HG03571 (cell line): ENCODE measurements around the gene TCF12.
A peak's percentile ranks its signal among the peaks of the same experiment; 100 is the strongest.

ENCODE experiments used
- ATAC-seq: cut with Tn5 transposase; IDR thresholded peaks from one replicate; pipeline ENCODE4 v1.9.1; 2021; ENCODE audit not compliant: unreplicated experiment

The TCF12 gene

DNA sequence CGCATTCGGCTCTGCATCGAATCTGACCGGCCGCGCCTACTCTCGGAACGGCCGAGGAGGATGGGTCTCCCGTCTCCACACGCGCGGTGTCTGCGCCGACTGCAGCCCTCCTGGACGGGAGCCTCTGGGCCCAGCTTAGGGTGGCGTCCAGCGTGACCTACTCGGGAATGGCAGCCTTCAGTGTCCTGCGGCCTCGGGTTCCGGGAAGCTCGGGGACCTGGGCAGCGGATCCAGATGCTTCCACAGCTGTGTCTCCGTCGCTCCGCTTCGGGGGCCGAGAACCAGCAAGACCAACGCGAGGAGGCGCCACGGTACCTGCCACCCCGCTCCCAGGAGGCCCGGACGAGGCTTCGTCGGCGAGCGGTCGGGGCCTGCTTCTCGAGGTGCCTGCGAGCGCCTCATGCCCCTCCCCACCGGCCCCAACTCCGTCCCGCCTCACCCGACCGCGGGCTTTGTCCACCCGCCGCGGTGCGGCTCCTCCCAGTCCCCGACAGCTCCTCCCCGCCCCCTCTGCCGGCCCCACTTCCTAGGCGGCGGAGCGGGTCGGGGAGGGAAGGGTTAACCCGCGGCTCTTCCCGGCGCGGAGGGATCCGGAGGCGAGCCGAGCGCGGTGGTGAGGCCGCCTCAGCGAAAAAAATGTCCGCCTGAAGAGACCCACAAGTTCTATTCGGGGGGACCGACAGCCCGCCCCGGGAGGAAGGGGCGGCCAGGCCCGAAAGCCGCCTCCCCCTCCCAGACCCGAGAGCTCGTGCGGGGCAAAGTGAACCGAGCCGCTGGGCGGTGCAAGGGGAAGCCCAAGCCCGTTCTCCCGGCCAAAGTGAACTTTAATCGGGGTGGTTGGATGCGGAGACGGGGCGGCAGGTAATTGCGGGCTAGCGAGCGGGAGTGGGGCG is at the start of gene TCF12:
TSS of gene TCF12 (plus strand) at position 599 of the 893 bp plus-strand sequence. CDS start 1,270 bp downstream, outside the sequence.
- ATAC-seq, result peak; percentile 69

GRCh38 chr15:56869573-56869972 is 48.9 kb upstream of the TCF12 start:
- ATAC-seq, result no peak

DNA sequence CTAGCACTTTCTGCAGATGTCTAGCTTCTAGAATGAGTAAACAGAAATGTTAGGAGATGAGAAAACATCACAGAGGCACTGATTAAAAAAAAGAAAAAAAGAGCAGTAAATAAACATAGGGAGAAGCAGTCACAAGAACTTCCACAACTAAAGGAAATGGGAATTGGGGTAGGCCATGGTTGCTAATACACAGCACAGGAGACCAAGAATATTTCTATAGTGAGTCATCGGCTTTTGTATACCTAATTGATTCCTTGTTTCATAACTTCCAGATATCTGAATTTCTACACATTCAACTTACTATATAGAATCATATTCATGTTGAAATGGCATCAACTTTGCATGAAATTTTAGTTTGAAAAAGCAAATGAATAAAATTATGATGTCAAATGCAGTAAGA is 47.3 kb upstream of the TCF12 start:
- no peak for ATAC-seq

- ATAC-seq, result no peak
Observed at GRCh38 chr15:56871867-56872266, 46.6 kb upstream of the TCF12 start.

- ATAC-seq, result no peak
Observed at GRCh38 chr15:56877255-56877970, 41.0 kb upstream of the TCF12 start.

GRCh38 chr15:56879502-56879901 is 38.9 kb upstream of the TCF12 start:
- ATAC-seq, result no peak

DNA sequence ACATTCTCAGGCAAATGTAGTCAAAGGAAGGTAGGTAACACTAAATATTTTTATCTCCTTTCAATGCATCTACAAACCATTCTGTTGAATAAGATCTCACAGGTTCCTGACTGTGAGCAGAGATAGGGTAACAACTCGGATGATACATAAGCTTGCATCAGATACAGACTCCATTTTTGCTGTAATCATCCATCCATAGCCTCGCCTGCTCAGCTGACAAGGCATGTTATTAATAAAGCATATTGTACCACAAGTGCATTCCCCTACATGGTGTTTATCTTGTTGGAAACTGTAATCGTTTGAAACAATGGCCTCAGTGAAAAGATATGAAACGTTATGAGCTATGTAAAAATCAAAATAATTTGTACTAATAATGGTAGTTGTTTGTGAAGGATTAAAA is 35.4 kb upstream of the TCF12 start:
- no peak for ATAC-seq

GRCh38 chr15:56886363-56886931 is 32.0 kb upstream of the TCF12 start:
- peak; percentile 2 for ATAC-seq

DNA sequence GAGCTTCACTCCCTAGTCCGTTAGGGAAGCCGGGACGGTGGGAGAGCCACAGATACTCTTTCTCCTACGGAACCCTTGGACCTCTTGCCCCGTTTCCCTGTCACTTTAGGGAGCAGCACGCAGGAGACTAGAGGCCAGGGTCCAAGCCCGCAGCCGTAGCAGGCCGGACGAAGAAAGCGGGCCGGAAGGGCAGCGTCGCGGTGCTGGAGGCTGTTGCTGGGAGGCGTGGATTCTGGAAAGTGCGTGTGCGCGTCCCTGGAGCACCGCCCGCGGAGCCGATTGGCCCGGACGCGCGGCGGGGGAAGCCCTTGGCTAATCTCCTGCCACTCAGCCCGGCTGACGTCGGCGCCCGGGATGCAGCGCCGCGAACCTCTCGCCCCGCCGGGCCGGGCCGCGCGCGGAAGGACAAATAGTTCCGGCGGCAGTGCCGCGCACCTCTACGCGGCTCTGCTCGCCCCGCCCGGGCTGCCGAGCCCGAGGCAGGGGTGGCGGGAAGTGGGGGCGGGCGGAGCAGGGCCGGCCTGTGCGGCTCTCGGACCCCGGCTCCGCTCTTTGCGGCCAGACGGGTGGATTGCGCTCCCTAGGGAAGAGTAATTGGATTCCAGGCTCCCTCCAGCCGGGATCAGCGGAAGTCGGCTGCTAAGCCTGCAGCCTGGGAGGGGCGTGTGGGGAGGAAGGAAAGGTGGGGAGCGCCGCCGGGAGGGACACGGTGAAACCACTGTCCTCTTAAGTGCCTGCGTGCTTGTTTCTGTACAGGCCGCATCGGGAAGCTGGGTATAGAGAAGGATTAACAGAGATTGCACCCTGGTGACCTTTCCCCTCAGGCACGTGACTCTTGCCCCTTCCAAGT is 31.3 kb upstream of the TCF12 start:
- peak; percentile 92 for ATAC-seq

GRCh38 chr15:56887782-56888438 is 30.5 kb upstream of the TCF12 start:
- no peak for ATAC-seq

GRCh38 chr15:56890038-56890437 is 28.4 kb upstream of the TCF12 start:
- no peak for ATAC-seq

- ATAC-seq, result no peak
Observed at GRCh38 chr15:56891852-56892440, 26.5 kb upstream of the TCF12 start.

GRCh38 chr15:56892659-56893363 is 25.6 kb upstream of the TCF12 start:
- no peak for ATAC-seq

DNA sequence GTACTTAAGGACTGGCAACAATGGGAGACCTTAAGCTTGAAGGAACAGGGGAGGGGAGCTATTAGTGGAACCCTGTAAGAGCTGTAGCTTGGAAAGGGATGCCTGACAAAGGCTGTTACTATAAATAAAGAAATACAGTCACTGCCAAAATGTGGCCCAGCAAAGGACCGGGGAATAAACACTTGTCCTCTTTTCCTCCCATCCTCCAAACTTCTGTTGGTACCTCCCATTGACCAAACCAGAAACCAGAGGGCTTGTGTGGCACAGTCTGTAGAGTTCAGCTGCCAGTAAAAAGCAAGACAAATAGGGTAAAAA is 25.1 kb upstream of the TCF12 start:
- ATAC-seq, result no peak

- no peak for ATAC-seq
Observed at GRCh38 chr15:56894601-56895000, 23.8 kb upstream of the TCF12 start.

- ATAC-seq, result no peak
Observed at GRCh38 chr15:56901931-56902330, 16.5 kb upstream of the TCF12 start.

DNA sequence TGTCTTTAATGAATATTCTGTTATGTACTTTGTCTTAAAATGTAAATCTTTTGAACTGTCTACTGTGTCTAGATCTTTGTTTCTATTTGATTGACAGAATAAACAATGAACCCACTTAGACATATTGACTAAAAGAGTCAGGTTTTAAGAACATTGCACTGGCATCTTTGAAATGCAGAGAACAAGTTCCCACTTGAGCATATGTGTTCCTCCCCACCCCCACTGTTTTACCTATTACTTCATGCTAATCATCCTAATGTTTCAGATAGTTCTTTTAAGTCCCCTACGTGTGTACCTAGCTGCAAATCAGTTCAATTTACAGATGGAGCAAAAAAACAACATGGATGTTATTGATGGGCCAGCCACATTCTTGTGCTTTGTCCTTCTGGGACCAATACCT is 11.7 kb upstream of the TCF12 start:
- no peak for ATAC-seq

DNA sequence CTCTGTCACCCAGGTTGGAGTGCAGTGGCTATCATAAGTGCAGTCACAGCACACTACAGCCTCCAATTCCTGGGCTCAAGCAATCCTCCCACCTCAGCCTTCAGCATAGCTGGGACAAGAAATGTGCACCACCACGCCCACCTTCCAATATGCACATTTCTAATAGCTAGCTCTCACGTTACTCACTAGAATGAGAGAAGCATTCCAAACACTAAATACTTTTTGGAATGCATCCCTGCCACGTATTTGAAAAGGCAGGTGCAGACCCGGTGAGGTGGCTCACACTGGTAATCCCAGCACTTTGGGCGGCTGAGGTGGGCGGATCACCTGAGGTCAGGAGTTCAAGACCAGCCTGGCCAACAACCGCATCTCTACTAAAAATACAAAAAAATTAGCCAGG is 7.6 kb upstream of the TCF12 start:
- ATAC-seq, result no peak

GRCh38 chr15:56913241-56913640 is 5.2 kb upstream of the TCF12 start:
- no peak for ATAC-seq

DNA sequence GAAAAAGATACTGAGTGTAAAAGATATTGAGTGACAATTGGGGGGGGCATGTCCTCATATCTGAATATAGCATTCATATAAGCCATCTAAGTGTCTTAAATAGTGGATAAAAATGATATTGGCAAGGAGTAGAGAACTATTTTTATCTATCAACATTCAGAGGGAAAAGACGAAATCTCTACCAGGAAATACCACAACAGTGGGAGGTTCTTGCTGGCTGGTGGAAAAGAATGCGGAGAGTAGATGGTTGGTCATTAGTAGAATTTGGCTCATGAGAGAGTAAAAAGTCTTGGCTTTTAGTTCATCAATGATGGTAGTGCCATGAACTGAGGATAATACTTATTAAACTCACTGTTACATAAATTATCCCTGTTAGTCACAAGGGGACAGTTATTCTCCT is 4.8 kb upstream of the TCF12 start:
- no peak for ATAC-seq
